MM.1S (cell line): ENCODE measurements around the gene GRPEL2.

Experiments used
- DNase-seq: peaks from one replicate; pipeline ENCODE4 v3.0.0-alpha.2; 2015
- H2AFZ ChIP-seq: fragments of 300-600 bp; sonication (generic); 2 replicates; pipeline ENCODE4 v1.6.0; 2016; ENCODE audit warnings: antibody characterized with exemption, low read length
- H3F3A ChIP-seq: fragments of 300-600 bp; sonication (generic); 2 replicates; pipeline ENCODE4 v1.6.1; 2016; ENCODE audit warnings: mild to moderate bottlenecking, antibody characterized with exemption, low read length, moderate library complexity, mixed read lengths; ENCODE audit not compliant: insufficient read depth
- H3K27ac ChIP-seq: fragments of 300-600 bp; sonication (generic); 2 replicates; pipeline ENCODE4 v1.5.1; 2016; ENCODE audit warnings: mild to moderate bottlenecking, low read length
- H3K27me3 ChIP-seq: fragments of 300-600 bp; sonication (generic); replicated peaks from 2 replicates; pipeline ENCODE4 v1.6.0; 2016; ENCODE audit warnings: low read length; ENCODE audit not compliant: insufficient read depth
- H3K36me3 ChIP-seq: fragments of 300-600 bp; sonication (generic); replicated peaks from 2 replicates; pipeline ENCODE4 v1.6.1; 2016; ENCODE audit warnings: mild to moderate bottlenecking, low read length, mixed read lengths; ENCODE audit not compliant: insufficient read depth
- H3K4me1 ChIP-seq: fragments of 300-600 bp; sonication (generic); 2 replicates; pipeline ENCODE4 v1.6.1; 2016; ENCODE audit warnings: low read length, mixed read lengths
- H3K4me2 ChIP-seq: fragments of 300-600 bp; sonication (generic); 2 replicates; pipeline ENCODE4 v1.6.0; 2016; ENCODE audit warnings: low read depth, low read length
- H3K4me3 ChIP-seq: fragments of 300-600 bp; sonication (generic); 2 replicates; pipeline ENCODE4 v1.5.1; 2016; ENCODE audit warnings: low read length, mixed read lengths
- H3K79me2 ChIP-seq: fragments of 300-600 bp; sonication (generic); 2 replicates; pipeline ENCODE4 v1.6.1; 2016; ENCODE audit warnings: mixed run types, low read length, mixed read lengths
- H3K9ac ChIP-seq: fragments of 300-600 bp; sonication (generic); 2 replicates; pipeline ENCODE4 v1.6.1; 2016; ENCODE audit warnings: low read length, mixed read lengths
- H3K9me2 ChIP-seq: fragments of 300-600 bp; sonication (generic); replicated peaks from 2 replicates; pipeline ENCODE4 v1.6.1; 2016; ENCODE audit warnings: mild to moderate bottlenecking, low read length, mixed read lengths; ENCODE audit not compliant: insufficient read depth
- H3K9me3 ChIP-seq: fragments of 300-600 bp; sonication (generic); replicated peaks from 2 replicates; pipeline ENCODE4 v1.6.1; 2016; ENCODE audit warnings: mild to moderate bottlenecking, low read length, mixed read lengths; ENCODE audit not compliant: insufficient read depth
- H4K20me1 ChIP-seq: fragments of 300-600 bp; sonication (generic); 2 replicates; pipeline ENCODE4 v1.6.1; 2016; ENCODE audit warnings: mild to moderate bottlenecking, low read length, moderate library complexity, mixed read lengths; ENCODE audit not compliant: insufficient read depth
- CTCF ChIP-seq: fragments of 300-600 bp; sonication (generic); IDR thresholded peaks from 2 replicates; pipeline ENCODE4 v1.5.1; 2016; ENCODE audit warnings: antibody characterized with exemption, low read length, mixed read lengths
- EZH2 ChIP-seq: fragments of 300-600 bp; sonication (generic); optimal IDR thresholded peaks from 2 replicates; pipeline ENCODE3; 2017; ENCODE audit warnings: low read depth, mild to moderate bottlenecking, antibody characterized with exemption, low read length, mixed read lengths
- EZH2phosphoT487 ChIP-seq: fragments of 300-600 bp; sonication (generic); IDR thresholded peaks from 2 replicates; pipeline ENCODE4 v1.6.1; 2018; ENCODE audit warnings: antibody characterized with exemption, low read length

The GRPEL2 gene

GRCh38 chr5:149364719-149365118 lies 19.4 kb downstream of the GRPEL2 start:
- H2AFZ ChIP-seq = no peak overlapping the region
- no peak overlapping the region for H3K4me2 ChIP-seq
- H3K27me3 ChIP-seq = no peaks in the 10 kb centered on the region
- H3K36me3 ChIP-seq = no peaks in the 10 kb centered on the region
- H3K4me1 ChIP-seq = peaks cover 53% of the 10 kb centered on the region
- no peak overlapping the region for H3K27ac ChIP-seq
- H3K9me2 ChIP-seq = no peaks in the 10 kb centered on the region
- no peak overlapping the region for H3K9ac ChIP-seq
- H4K20me1 ChIP-seq = no peaks in the 10 kb centered on the region
- peaks cover 20% of the 10 kb centered on the region for H3F3A ChIP-seq
- H3K79me2 ChIP-seq = no peaks in the 10 kb centered on the region
- TF ChIP-seq EZH2phosphoT487 (no peak), CTCF (no peak), EZH2 (no peak)
- no peak for DNase-seq
- H3K9me3 ChIP-seq = no peaks in the 10 kb centered on the region
- H3K4me3 ChIP-seq = no peak overlapping the region

GRCh38 chr5:149365418-149365817 lies 20.1 kb downstream of the GRPEL2 start:
- Histone ChIP-seq H3K36me3 (no peaks in the 10 kb centered on the region), H3K4me1 (peaks cover 46% of the 10 kb centered on the region), H3K4me2 (no peak overlapping the region), H3K9ac (no peak overlapping the region), H2AFZ (no peak overlapping the region), H3K4me3 (no peak overlapping the region), H3K9me3 (no peaks in the 10 kb centered on the region), H3K27ac (no peak overlapping the region), H3F3A (peaks cover 19% of the 10 kb centered on the region), H3K9me2 (no peaks in the 10 kb centered on the region), H3K79me2 (no peaks in the 10 kb centered on the region), H3K27me3 (no peaks in the 10 kb centered on the region), H4K20me1 (no peaks in the 10 kb centered on the region)
- no peak for TF ChIP-seq CTCF
- TF ChIP-seq EZH2phosphoT487 = no peak
- no peak for TF ChIP-seq EZH2
- DNase-seq = no peak

GRCh38 chr5:149366169-149366729 lies 20.9 kb downstream of the GRPEL2 start:
- peaks cover 39% of the 10 kb centered on the region for H3K4me1 ChIP-seq
- no peaks in the 10 kb centered on the region for H3K27me3 ChIP-seq
- H3K36me3 ChIP-seq = no peaks in the 10 kb centered on the region
- no peak overlapping the region for H3K9ac ChIP-seq
- no peak overlapping the region for H3K4me2 ChIP-seq
- no peak overlapping the region for H3K4me3 ChIP-seq
- H3F3A ChIP-seq = peaks cover 11% of the 10 kb centered on the region
- H2AFZ ChIP-seq = no peak overlapping the region
- no peaks in the 10 kb centered on the region for H4K20me1 ChIP-seq
- DNase-seq = no peak
- no peak overlapping the region for H3K27ac ChIP-seq
- H3K79me2 ChIP-seq = no peaks in the 10 kb centered on the region
- H3K9me3 ChIP-seq = no peaks in the 10 kb centered on the region
- no peaks in the 10 kb centered on the region for H3K9me2 ChIP-seq
- TF ChIP-seq EZH2 (no peak), CTCF (no peak), EZH2phosphoT487 (no peak)
